Measurements from ENCODE around the gene EVL. TPM values are rescaled to one million over a fixed set of nuclear protein-coding genes. Genes with fewer than 3 reads are reported as not detected.

The EVL gene
- total RNA-seq = 30.6 and 34.0 TPM in 2 replicates

DNA sequence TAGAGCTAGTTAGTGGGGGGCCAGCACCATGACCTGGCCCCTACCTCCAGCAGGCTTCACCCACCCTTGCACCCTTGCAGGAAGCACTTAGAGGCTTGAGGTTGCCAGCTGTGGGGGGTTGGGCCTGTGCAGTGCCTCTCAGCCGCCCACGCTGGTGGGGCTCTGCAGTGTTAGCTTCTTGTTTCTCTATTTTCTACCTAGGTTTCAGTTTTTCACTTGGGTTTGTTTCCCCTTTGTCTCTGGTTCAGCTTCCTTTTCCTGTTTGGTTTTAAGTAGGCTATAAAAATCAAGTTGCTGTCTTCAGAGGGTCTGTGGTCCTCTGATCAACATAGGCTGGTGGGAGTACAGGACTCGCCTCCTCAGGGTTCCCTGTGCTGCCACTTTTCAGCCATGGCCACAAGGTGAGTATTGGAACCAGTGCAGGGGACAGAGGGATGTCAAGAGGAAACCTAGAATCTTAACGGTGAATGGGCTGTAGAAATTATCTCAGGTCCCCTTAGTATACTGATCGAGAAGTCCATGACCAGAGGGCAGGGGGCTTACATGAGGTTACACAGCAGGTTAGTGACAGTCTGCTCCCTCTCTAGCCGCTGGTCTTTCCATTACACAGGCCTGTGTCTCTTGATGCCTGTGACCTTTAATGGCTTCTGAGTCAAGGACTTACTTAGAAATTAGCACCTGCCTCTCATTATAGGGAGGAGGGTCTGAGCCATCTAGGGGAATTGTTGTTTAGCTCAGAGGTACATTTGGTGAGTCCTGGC, at the start of gene EVL:
TSS of gene EVL (plus strand) at position 312 of the 761 bp plus-strand sequence. CDS start at position 391, 79 bp downstream.

GRCh38 chr14:100159094-100159864, 94.1 kb downstream of the EVL start, which contains the start of gene DEGS2:
Gene DEGS2 (minus strand): TSS chr14:100159645. CDS start chr14:100159587, 58 bp downstream.

Other genes starting within 250 kb of the EVL start
- 0.09 and 0.58 TPM in 2 replicates for gene DEGS2, start 94.2 kb downstream of the EVL start, total RNA-seq
- 35.9 and 36.6 TPM in 2 replicates for gene YY1, start 173.7 kb downstream of the EVL start, total RNA-seq
- 21.2 and 23.5 TPM in 2 replicates for gene SLC25A29, start 241.0 kb downstream of the EVL start, total RNA-seq